Measurements from ENCODE around the gene COX17.

Gene COX17

GRCh38 chr3:119683421-119683820 lies 6.2 kb upstream of the COX17 start:
- no peak overlapping the region for H3K27ac ChIP-seq
- no peak for TF ChIP-seq CTCF (IDR thresholded peaks at IDR 0.05)

- TF ChIP-seq CTCF (IDR thresholded peaks at IDR 0.05) (peak; percentile 67), ZFX (IDR thresholded peaks at IDR 0.05; ENCODE audit: borderline replicate concordance) (no peak)
- H3K27ac ChIP-seq: no peak overlapping the region
Measured at GRCh38 chr3:119681279-119681678, 4.1 kb upstream of the COX17 start.

- H3K27ac ChIP-seq: no peak overlapping the region
- TF ChIP-seq CTCF (IDR thresholded peaks at IDR 0.05): no peak
- TF ChIP-seq ZFX (IDR thresholded peaks at IDR 0.05; ENCODE audit: borderline replicate concordance): no peak
Measured at GRCh38 chr3:119679874-119680273, 2.7 kb upstream of the COX17 start.

- H3K27ac ChIP-seq: peak overlapping the region; percentile 94; the same call in 1 of the 2 replicates
Measured at GRCh38 chr3:119678209-119678608, 1.0 kb upstream of the COX17 start.

- TF ChIP-seq ZFX (IDR thresholded peaks at IDR 0.05; ENCODE audit: borderline replicate concordance) (no peak), CTCF (IDR thresholded peaks at IDR 0.05) (no peak)
- H3K27ac ChIP-seq: peak overlapping the region; percentile 94
Measured at GRCh38 chr3:119677641-119677934, 382 bp upstream of the COX17 start.

- no peak for TF ChIP-seq CTCF (IDR thresholded peaks at IDR 0.05)
- H3K27ac ChIP-seq: peak overlapping the region; percentile 94
Measured at GRCh38 chr3:119676020-119676419, 1.2 kb downstream of the COX17 start.

GRCh38 chr3:119675188-119675874 lies 1.9 kb downstream of the COX17 start:
- H3K27ac ChIP-seq: no peak overlapping the region
- TF ChIP-seq ZFX (IDR thresholded peaks at IDR 0.05; ENCODE audit: borderline replicate concordance) (no peak), CTCF (IDR thresholded peaks at IDR 0.05) (no peak)

- TF ChIP-seq ZFX (IDR thresholded peaks at IDR 0.05; ENCODE audit: borderline replicate concordance) (no peak), CTCF (IDR thresholded peaks at IDR 0.05) (no peak)
- no peak overlapping the region for H3K27ac ChIP-seq
Measured at GRCh38 chr3:119673875-119674274, 3.3 kb downstream of the COX17 start.
